Measurements from ENCODE around the gene RWDD1.
A peak's percentile ranks its signal among the peaks of the same experiment; 100 is the strongest.

The RWDD1 gene

DNA sequence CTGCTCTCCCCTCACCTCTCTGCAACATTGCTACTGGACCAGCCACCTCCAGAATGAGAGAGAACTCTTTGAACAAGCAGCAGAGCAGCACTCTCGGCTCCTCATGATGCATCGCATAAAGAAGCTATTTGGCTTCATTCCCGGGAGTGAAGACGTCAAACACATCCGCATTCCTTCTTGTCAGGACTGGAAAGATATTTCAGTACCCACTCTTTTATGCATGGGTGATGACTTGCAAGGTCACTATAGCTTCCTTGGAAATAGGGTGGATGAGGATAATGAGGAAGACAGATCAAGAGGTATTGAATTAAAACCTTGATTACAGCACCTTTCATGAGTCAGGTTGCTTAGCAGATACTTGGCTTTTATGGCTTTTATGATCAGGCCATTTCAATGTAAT, 13.4 kb upstream of the RWDD1 start:
- Histone ChIP-seq H3K9ac (ENCODE audit: low read depth in 1 of 2, low read length in 2 of 2) (no peak overlapping the region), H3K4me1 (ENCODE audit: control insufficient read depth in 1 of 2, insufficient read depth in 2 of 2, low read length in 2 of 2) (no peaks in the 10 kb centered on the region), H3K36me3 (ENCODE audit: control insufficient read depth in 1 of 2, insufficient read depth in 2 of 2, low read length in 2 of 2) (no peaks in the 10 kb centered on the region), H3K27me3 (ENCODE audit: control insufficient read depth in 1 of 2, insufficient read depth in 2 of 2, low read length in 2 of 2) (peaks cover 7 to 8% of the 10 kb centered on the region in 2 donors), H3K9me3 (ENCODE audit: control insufficient read depth in 1 of 2, low read length in 2 of 2) (no peaks in the 10 kb centered on the region), H3K4me3 (ENCODE audit: low read depth in 1 of 2, low read length in 2 of 2) (no peak overlapping the region), H3K27ac (ENCODE audit: low read depth, low read length) (no peak overlapping the region)

DNA sequence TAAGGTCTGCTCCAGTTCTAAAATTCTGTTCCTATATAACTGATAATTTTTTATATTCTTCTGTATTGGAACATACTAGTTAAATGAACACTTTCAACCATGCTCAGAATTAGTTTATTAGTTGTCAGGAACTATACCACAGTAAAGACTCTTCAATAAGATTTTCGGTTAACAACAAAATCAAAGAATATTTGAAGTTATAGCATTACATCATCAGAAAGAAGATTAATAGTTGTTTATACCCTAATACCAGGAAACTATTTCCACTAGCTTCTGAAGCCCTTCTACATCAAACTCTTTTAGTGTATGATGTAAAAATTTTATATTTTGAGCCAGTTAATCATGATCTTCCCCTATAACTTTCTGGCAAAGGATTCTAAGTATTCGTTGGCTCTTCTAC, 11.2 kb upstream of the RWDD1 start:
- Histone ChIP-seq H3K4me1 (ENCODE audit: control insufficient read depth in 1 of 2, insufficient read depth in 2 of 2, low read length in 2 of 2) (peaks cover 0 to 3% of the 10 kb centered on the region in 2 donors), H3K9ac (ENCODE audit: low read depth in 1 of 2, low read length in 2 of 2) (no peak overlapping the region), H3K4me3 (ENCODE audit: low read depth in 1 of 2, low read length in 2 of 2) (no peak overlapping the region), H3K27ac (ENCODE audit: low read depth, low read length) (no peak overlapping the region), H3K27me3 (ENCODE audit: control insufficient read depth in 1 of 2, insufficient read depth in 2 of 2, low read length in 2 of 2) (peaks cover 8 to 9% of the 10 kb centered on the region in 2 donors), H3K36me3 (ENCODE audit: control insufficient read depth in 1 of 2, insufficient read depth in 2 of 2, low read length in 2 of 2) (no peaks in the 10 kb centered on the region), H3K9me3 (ENCODE audit: control insufficient read depth in 1 of 2, low read length in 2 of 2) (no peaks in the 10 kb centered on the region)

DNA sequence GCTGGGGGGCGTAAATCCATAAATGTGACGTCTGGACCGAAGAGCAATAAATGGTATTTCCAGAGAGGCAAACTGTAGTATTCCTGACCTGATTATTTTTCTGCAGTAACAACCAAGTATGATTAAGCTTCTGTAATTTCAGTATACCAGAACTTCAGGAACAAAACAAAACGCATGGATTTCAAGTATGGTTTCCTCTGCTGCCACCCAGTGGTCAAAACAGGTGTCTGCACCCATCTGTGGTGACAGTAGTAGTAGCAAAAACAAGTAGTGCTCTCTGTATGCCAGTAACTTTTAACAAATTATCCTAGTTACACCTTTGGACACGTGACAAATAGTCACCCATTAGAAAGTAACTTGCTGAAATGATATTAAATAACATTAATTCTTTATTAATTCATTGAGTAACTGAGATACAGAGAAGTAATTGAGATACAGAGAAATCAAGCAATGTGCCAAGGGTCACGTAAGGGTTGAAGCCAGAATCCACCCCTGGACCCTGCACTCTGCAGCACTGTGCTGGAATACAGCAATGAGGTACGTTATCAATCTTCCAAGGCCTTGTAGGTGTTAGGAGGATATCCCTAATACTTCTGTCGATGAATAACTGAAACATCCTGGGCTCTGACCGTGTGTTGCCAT, 9.8 kb upstream of the RWDD1 start:
- no peaks in the 10 kb centered on the region for H3K36me3 ChIP-seq (ENCODE audit: control insufficient read depth in 1 of 2, insufficient read depth in 2 of 2, low read length in 2 of 2)
- peaks cover 0 to 6% of the 10 kb centered on the region in 2 donors for H3K4me1 ChIP-seq (ENCODE audit: control insufficient read depth in 1 of 2, insufficient read depth in 2 of 2, low read length in 2 of 2)
- no peak overlapping the region for H3K27ac ChIP-seq (ENCODE audit: low read depth, low read length)
- H3K9ac ChIP-seq (ENCODE audit: low read depth in 1 of 2, low read length in 2 of 2), result no peak overlapping the region
- H3K27me3 ChIP-seq (ENCODE audit: control insufficient read depth in 1 of 2, insufficient read depth in 2 of 2, low read length in 2 of 2), result peaks cover 15 to 16% of the 10 kb centered on the region in 2 donors
- H3K9me3 ChIP-seq (ENCODE audit: control insufficient read depth in 1 of 2, low read length in 2 of 2), result no peaks in the 10 kb centered on the region
- peak overlapping the region in 1 of 2 donors; percentile 36 for H3K4me3 ChIP-seq (ENCODE audit: low read depth in 1 of 2, low read length in 2 of 2)

DNA sequence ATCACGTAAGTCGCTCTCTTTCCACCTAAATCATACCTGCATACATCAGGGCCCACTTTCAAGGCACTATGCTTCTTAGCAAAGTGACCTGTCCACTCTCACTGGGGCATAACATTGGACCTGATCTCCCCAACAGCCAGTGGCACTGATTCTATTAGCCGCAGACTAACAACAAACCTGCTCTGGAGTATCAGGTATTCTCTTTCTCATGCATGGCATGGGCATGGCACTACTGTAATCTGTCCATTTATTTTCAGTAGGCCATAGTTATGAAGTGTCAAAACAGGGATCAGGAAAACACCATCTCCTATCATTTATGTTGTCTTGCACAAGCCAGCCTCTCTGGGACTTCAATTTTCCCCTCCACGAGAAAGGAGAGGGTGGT, 9.3 kb upstream of the RWDD1 start:
- Histone ChIP-seq H3K9me3 (ENCODE audit: control insufficient read depth in 1 of 2, low read length in 2 of 2) (no peaks in the 10 kb centered on the region), H3K4me1 (ENCODE audit: control insufficient read depth in 1 of 2, insufficient read depth in 2 of 2, low read length in 2 of 2) (peaks cover 0 to 6% of the 10 kb centered on the region in 2 donors), H3K4me3 (ENCODE audit: low read depth in 1 of 2, low read length in 2 of 2) (no peak overlapping the region), H3K27me3 (ENCODE audit: control insufficient read depth in 1 of 2, insufficient read depth in 2 of 2, low read length in 2 of 2) (peaks cover 15 to 16% of the 10 kb centered on the region in 2 donors), H3K36me3 (ENCODE audit: control insufficient read depth in 1 of 2, insufficient read depth in 2 of 2, low read length in 2 of 2) (no peaks in the 10 kb centered on the region), H3K9ac (ENCODE audit: low read depth in 1 of 2, low read length in 2 of 2) (no peak overlapping the region), H3K27ac (ENCODE audit: low read depth, low read length) (no peak overlapping the region)

DNA sequence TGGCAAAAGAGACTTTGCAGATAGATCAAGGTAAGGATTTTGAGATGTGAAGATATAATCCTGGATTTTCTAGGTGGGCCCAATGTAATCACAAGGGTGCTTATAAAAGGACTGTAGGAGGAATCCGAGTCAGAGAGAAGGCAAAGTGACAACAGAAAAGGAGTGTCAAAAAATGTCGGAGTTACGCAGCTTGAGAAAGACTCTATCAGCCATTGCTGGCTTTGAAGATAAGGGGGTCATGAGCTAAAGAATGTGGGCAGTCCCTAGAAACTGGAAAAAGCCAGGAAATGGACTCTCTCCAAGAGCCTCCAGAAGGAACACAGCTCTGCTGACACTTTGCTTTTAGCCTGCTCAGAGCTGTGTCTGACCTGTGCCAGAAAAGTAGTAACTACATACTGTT, 8.7 kb upstream of the RWDD1 start:
- Histone ChIP-seq H3K4me1 (ENCODE audit: control insufficient read depth in 1 of 2, insufficient read depth in 2 of 2, low read length in 2 of 2) (peaks cover 0 to 6% of the 10 kb centered on the region in 2 donors), H3K4me3 (ENCODE audit: low read depth in 1 of 2, low read length in 2 of 2) (no peak overlapping the region), H3K27ac (ENCODE audit: low read depth, low read length) (no peak overlapping the region), H3K27me3 (ENCODE audit: control insufficient read depth in 1 of 2, insufficient read depth in 2 of 2, low read length in 2 of 2) (peaks cover 15 to 16% of the 10 kb centered on the region in 2 donors), H3K36me3 (ENCODE audit: control insufficient read depth in 1 of 2, insufficient read depth in 2 of 2, low read length in 2 of 2) (no peaks in the 10 kb centered on the region), H3K9me3 (ENCODE audit: control insufficient read depth in 1 of 2, low read length in 2 of 2) (no peaks in the 10 kb centered on the region), H3K9ac (ENCODE audit: low read depth in 1 of 2, low read length in 2 of 2) (no peak overlapping the region)

DNA sequence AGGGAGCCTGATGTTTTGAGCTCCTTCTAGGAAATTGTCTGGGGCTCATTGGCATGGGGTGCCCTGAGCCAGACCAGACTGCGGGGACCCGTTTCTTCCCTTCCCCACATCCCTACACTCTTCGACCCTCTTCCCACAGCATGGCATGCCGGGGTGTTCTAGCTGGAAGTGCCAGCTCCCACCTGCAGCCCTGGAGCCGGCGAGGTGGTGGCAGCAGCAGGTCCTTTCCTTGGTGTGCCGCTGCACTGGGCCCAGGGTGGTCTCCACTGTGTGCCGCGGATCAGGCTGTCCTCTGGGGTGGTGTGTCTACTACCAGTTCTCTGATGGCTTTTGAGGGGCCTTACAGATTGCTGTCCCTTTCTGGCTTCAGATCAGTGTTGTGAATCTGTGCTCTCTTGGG, 7.5 kb upstream of the RWDD1 start:
- Histone ChIP-seq H3K4me3 (ENCODE audit: low read depth in 1 of 2, low read length in 2 of 2) (no peak overlapping the region), H3K27ac (ENCODE audit: low read depth, low read length) (no peak overlapping the region), H3K9me3 (ENCODE audit: control insufficient read depth in 1 of 2, low read length in 2 of 2) (no peaks in the 10 kb centered on the region), H3K36me3 (ENCODE audit: control insufficient read depth in 1 of 2, insufficient read depth in 2 of 2, low read length in 2 of 2) (no peaks in the 10 kb centered on the region), H3K27me3 (ENCODE audit: control insufficient read depth in 1 of 2, insufficient read depth in 2 of 2, low read length in 2 of 2) (peaks cover 15 to 16% of the 10 kb centered on the region in 2 donors), H3K4me1 (ENCODE audit: control insufficient read depth in 1 of 2, insufficient read depth in 2 of 2, low read length in 2 of 2) (peaks cover 0 to 6% of the 10 kb centered on the region in 2 donors), H3K9ac (ENCODE audit: low read depth in 1 of 2, low read length in 2 of 2) (no peak overlapping the region)

DNA sequence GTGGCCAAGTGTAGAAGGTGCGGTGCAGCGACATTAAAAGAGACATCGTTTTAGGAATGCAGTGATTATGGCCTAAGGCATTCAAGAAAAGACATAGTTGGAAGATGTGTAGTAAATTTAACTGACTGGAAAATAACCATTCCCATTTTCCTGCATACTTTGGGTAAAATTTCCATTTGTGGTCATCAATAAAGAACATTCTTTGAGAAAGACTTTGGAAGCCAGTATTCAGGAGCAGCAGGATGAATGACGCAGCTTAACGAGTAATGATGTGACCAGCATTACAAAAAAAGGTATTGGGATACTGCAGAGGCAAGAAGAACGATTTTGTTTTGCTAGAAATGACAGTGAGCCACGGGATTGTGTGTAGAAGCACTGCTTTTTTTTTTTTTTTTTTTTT, 7.0 kb upstream of the RWDD1 start:
- no peak overlapping the region for H3K27ac ChIP-seq (ENCODE audit: low read depth, low read length)

DNA sequence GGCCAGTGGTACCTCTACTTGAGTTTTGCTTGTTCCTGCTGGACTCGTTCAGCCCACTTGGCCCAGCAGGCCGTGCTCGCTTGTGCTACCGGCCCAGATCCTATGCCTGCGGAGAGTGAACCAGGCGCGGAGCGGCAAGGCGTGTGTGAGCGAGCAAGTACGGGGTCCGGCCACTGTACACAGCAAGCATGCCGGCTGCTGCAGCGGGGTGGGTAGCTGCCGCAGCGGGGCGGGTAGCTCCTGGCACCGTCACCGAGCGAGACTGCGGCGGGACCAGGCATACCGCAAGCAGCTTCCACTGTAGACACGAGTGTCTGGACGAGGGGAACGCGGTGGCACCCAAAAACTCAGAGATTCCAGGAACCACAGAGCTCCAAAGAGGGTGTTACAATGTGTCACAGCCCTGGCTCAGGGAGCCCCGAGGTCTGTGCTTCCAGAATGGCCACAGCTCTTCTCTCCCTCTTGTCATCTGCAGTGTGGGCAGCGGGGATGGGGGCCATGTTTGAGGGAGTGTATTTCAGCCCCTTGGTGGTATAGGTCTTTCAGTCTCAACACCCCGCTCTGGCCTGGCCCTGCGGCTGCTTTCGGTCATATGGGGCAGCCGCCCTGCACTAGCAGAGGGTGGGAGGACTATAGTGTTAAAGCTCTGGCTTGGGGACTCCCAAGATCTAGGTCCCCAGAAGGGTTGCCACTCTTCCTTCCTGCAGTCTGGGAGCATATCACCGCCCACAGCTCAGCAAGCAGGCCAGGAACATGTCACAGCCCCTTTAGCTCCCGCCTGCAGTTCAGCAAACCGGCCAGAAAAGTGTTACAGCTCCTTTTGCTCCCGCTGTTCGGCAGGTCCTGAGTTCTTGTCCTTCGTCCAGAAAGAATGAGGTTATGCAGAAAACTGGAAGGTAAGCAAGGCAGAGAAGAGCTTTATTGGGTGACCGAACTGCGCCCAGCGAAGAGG, 6.1 kb upstream of the RWDD1 start:
- Histone ChIP-seq H3K9ac (ENCODE audit: low read depth in 1 of 2, low read length in 2 of 2) (peak overlapping the region in 1 of 2 donors; percentile 7), H3K27ac (ENCODE audit: low read depth, low read length) (no peak overlapping the region), H3K27me3 (ENCODE audit: control insufficient read depth in 1 of 2, insufficient read depth in 2 of 2, low read length in 2 of 2) (peaks cover 15 to 16% of the 10 kb centered on the region in 2 donors), H3K36me3 (ENCODE audit: control insufficient read depth in 1 of 2, insufficient read depth in 2 of 2, low read length in 2 of 2) (no peaks in the 10 kb centered on the region), H3K4me3 (ENCODE audit: low read depth in 1 of 2, low read length in 2 of 2) (peak overlapping the region; percentile 53 to 56), H3K4me1 (ENCODE audit: control insufficient read depth in 1 of 2, insufficient read depth in 2 of 2, low read length in 2 of 2) (peaks cover 3 to 9% of the 10 kb centered on the region in 2 donors), H3K9me3 (ENCODE audit: control insufficient read depth in 1 of 2, low read length in 2 of 2) (no peaks in the 10 kb centered on the region)

More for the DNA sequence above, 7.0 kb upstream of the RWDD1 start:
- no peaks in the 10 kb centered on the region for H3K36me3 ChIP-seq (ENCODE audit: control insufficient read depth in 1 of 2, insufficient read depth in 2 of 2, low read length in 2 of 2)
- no peak overlapping the region for H3K4me3 ChIP-seq (ENCODE audit: low read depth in 1 of 2, low read length in 2 of 2)
- H3K27me3 ChIP-seq (ENCODE audit: control insufficient read depth in 1 of 2, insufficient read depth in 2 of 2, low read length in 2 of 2), result peaks cover 15 to 16% of the 10 kb centered on the region in 2 donors
- H3K4me1 ChIP-seq (ENCODE audit: control insufficient read depth in 1 of 2, insufficient read depth in 2 of 2, low read length in 2 of 2), result peaks cover 0 to 6% of the 10 kb centered on the region in 2 donors
- H3K9me3 ChIP-seq (ENCODE audit: control insufficient read depth in 1 of 2, low read length in 2 of 2), result no peaks in the 10 kb centered on the region
- no peak overlapping the region for H3K9ac ChIP-seq (ENCODE audit: low read depth in 1 of 2, low read length in 2 of 2)

DNA sequence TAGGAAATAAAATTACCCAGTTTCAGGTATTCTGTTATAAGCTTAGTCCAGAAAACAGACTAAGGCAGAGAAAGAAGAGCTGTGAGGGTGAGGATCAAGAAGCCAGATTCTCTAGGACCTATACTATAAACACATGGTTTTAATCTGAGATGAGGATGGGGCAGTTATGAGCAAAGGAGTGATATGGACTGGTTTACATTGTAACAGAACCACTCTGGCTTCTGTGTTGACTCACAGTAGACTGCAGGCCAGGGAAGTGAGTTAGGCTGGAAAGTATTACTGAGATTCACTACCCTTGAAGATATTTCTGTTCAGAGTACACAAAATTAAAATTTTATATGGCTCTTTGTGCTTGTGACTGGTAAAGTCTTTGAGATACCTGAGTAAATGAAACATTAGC, 3.2 kb upstream of the RWDD1 start:
- H3K27ac ChIP-seq (ENCODE audit: low read depth, low read length), result no peak overlapping the region
- H3K4me1 ChIP-seq (ENCODE audit: control insufficient read depth in 1 of 2, insufficient read depth in 2 of 2, low read length in 2 of 2), result peaks cover 16 to 23% of the 10 kb centered on the region in 2 donors
- no peak overlapping the region for H3K9ac ChIP-seq (ENCODE audit: low read depth in 1 of 2, low read length in 2 of 2)
- H3K4me3 ChIP-seq (ENCODE audit: low read depth in 1 of 2, low read length in 2 of 2), result no peak overlapping the region
- H3K36me3 ChIP-seq (ENCODE audit: control insufficient read depth in 1 of 2, insufficient read depth in 2 of 2, low read length in 2 of 2), result no peaks in the 10 kb centered on the region
- peaks cover 11 to 15% of the 10 kb centered on the region in 2 donors for H3K27me3 ChIP-seq (ENCODE audit: control insufficient read depth in 1 of 2, insufficient read depth in 2 of 2, low read length in 2 of 2)
- no peaks in the 10 kb centered on the region for H3K9me3 ChIP-seq (ENCODE audit: control insufficient read depth in 1 of 2, low read length in 2 of 2)

All from duodenal mucosa (tissue), 2 donors.